HepG2 (cell line): ENCODE data around the gene FAM163A. TPM values are rescaled to one million over a fixed set of nuclear protein-coding genes. Genes with fewer than 3 reads are reported as not detected.

Experiments
- ATAC-seq: fragments of 200-7000 bp; cut with Tn5 transposase; 3 replicates; pipeline ENCODE4 v1.9.1; 2020; ENCODE audit warnings: mild to moderate bottlenecking, moderate library complexity
- BruUV-seq: library from RNA; stranded (reverse); fragments of 400-500 nt; replicated peaks from 2 replicates; lab custom pipeline; 2021; lab: Mats Ljungman, UMichigan
- CTCF ChIA-PET: fragments of 300-600 bp; formaldehyde crosslinking; extraction: SDS; loops from one replicate; lab custom pipeline; 2021; ENCODE audit warnings: low total read pairs, inconsistent platforms, low intra/inter-chr PET ratio; lab: Yijun Ruan, JAX
- POLR2A ChIA-PET: fragments of 350-600 bp; sonication (Branson Sonifier 250); formaldehyde crosslinking; loops from one replicate; lab custom pipeline; 2020; ENCODE audit warnings: antibody characterized with exemption, inconsistent platforms; lab: Yijun Ruan, JAX
- DNase-seq: peaks from one replicate; pipeline ENCODE4 v3.0.0-alpha.2; 2015; ENCODE audit warnings: low spot score
- FAIRE-seq: peaks from 3 replicates; lab custom pipeline; 2011; peaks lifted over from hg19 to GRCh38; lab: Jason Lieb, UNC
- H2AFZ ChIP-seq: one replicate; pipeline ENCODE4 v1.6.1; 2011; ENCODE audit warnings: low read length, inconsistent platforms
- H3K27ac ChIP-seq: fragments of 300-600 bp; 3 replicates; pipeline ENCODE4 v1.8.0; 2011; ENCODE audit warnings: mixed run types, mild to moderate bottlenecking, mixed read lengths, low read length, inconsistent platforms; ENCODE audit not compliant: insufficient read depth; ENCODE audit errors: extremely low read length
- H3K27me3 ChIP-seq, 2 experiments: fragments of 200-600 bp in 1 of 2; 2 replicates in 1 of 2; 3 replicates in 1 of 2; pipeline versions ENCODE4 v1.6.0 to v1.8.0; 2011; ENCODE audit warnings: low read length in 2 of 2, mild to moderate bottlenecking in 2 of 2, moderate library complexity in 2 of 2, inconsistent platforms in 1 of 2; ENCODE audit not compliant: insufficient read depth in 2 of 2, control insufficient read depth in 1 of 2
- H3K36me3 ChIP-seq, 2 experiments: fragments of 200-600 bp in 1 of 2; replicated peaks in 1 of 2; 2 replicates in 1 of 2; 3 replicates in 1 of 2; pipeline versions ENCODE4 v1.5.1 to v1.8.0; 2011; ENCODE audit warnings: low read length in 2 of 2, inconsistent platforms in 1 of 2; ENCODE audit not compliant: insufficient read depth in 2 of 2, control insufficient read depth in 1 of 2
- H3K4me1 ChIP-seq: 2 replicates; pipeline ENCODE4 v1.5.1; 2012; ENCODE audit warnings: low read length, inconsistent platforms; ENCODE audit not compliant: insufficient read depth
- H3K4me2 ChIP-seq: 2 replicates; pipeline ENCODE4 v1.6.0; 2011; ENCODE audit warnings: low read depth, low read length, inconsistent platforms
- H3K4me3 ChIP-seq, 3 experiments: fragments of 200-600 bp in 1 of 3; sonication (generic), shearing (Covaris generic) in 1 of 3; replicated peaks in 1 of 3; 2 replicates each; pipeline ENCODE4 v1.5.1; 2011 to 2016; ENCODE audit warnings: low read length in 3 of 3, inconsistent platforms in 2 of 3, low read depth in 2 of 3, mild to moderate bottlenecking in 2 of 3, control low read depth in 1 of 3, mixed read lengths in 1 of 3; ENCODE audit not compliant: insufficient read depth in 1 of 3
- H3K79me2 ChIP-seq: one replicate; pipeline ENCODE4 v1.6.1; 2011; ENCODE audit warnings: low read length, inconsistent platforms; ENCODE audit not compliant: insufficient read depth
- H3K9ac ChIP-seq: 2 replicates; pipeline ENCODE4 v1.6.0; 2011; ENCODE audit warnings: mild to moderate bottlenecking, low read depth, low read length, inconsistent platforms; ENCODE audit not compliant: insufficient read depth
- H3K9me3 ChIP-seq: 2 replicates; pipeline ENCODE4 v1.5.1; 2012; ENCODE audit warnings: mild to moderate bottlenecking, low read length
- H4K20me1 ChIP-seq: 2 replicates; pipeline ENCODE4 v1.6.0; 2011; ENCODE audit warnings: inconsistent platforms, mild to moderate bottlenecking, low read length, moderate library complexity; ENCODE audit not compliant: insufficient read depth
- AKAP8 ChIP-seq: sonication (generic); formaldehyde crosslinking; IDR thresholded peaks from 2 replicates; pipeline ENCODE4 v1.5.1; 2020; ENCODE audit warnings: mild to moderate bottlenecking, missing genetic modification reagents
- DPF2 ChIP-seq: sonication (generic); formaldehyde crosslinking; IDR thresholded peaks from 2 replicates; pipeline ENCODE4 v1.4.0; 2020; ENCODE audit warnings: mild to moderate bottlenecking, low read depth, missing genetic modification reagents, borderline replicate concordance
- FOXM1 ChIP-seq: sonication (generic); formaldehyde crosslinking; IDR thresholded peaks from 2 replicates; pipeline ENCODE4 v1.5.0; 2020; ENCODE audit warnings: missing genetic modification reagents
- HMG20A ChIP-seq: IDR thresholded peaks from 2 replicates; pipeline ENCODE4 v1.6.1; 2016; ENCODE audit warnings: borderline replicate concordance
- KIAA2018 ChIP-seq: sonication (generic); formaldehyde crosslinking; IDR thresholded peaks from 2 replicates; pipeline ENCODE4 v1.5.0; 2020; ENCODE audit warnings: mild to moderate bottlenecking, missing genetic modification reagents, borderline replicate concordance
- NKX3-1 ChIP-seq: sonication (generic); formaldehyde crosslinking; IDR thresholded peaks from 2 replicates; pipeline ENCODE4 v1.5.0; 2020; ENCODE audit warnings: missing genetic modification reagents
- NR2F2 ChIP-seq: IDR thresholded peaks from 2 replicates; pipeline ENCODE4 v1.6.1; 2012; ENCODE audit warnings: low read depth, inconsistent platforms, borderline replicate concordance
- RFXAP ChIP-seq: sonication (generic); formaldehyde crosslinking; IDR thresholded peaks from 2 replicates; pipeline ENCODE4 v1.4.0; 2020; ENCODE audit warnings: missing genetic modification reagents, borderline replicate concordance
- SMAD9 ChIP-seq: sonication (generic); formaldehyde crosslinking; IDR thresholded peaks from 2 replicates; pipeline ENCODE4 v1.5.1; 2020; ENCODE audit warnings: mild to moderate bottlenecking, missing genetic modification reagents
- SMYD3 ChIP-seq: sonication (generic); formaldehyde crosslinking; IDR thresholded peaks from 2 replicates; pipeline ENCODE4 v1.8.1; 2023; ENCODE audit warnings: mild to moderate bottlenecking, missing genetic modification reagents
- SYNCRIP ChIP-seq: fragments of 200-400 bp; formaldehyde crosslinking; IDR thresholded peaks from 2 replicates; pipeline ENCODE4 v1.6.1; 2018; ENCODE audit warnings: mild to moderate bottlenecking, low read depth, low read length; ENCODE audit not compliant: insufficient read depth
- TSC22D2 ChIP-seq: sonication (generic); formaldehyde crosslinking; IDR thresholded peaks from 2 replicates; pipeline ENCODE4 v1.5.1; 2020; ENCODE audit warnings: missing genetic modification reagents, mild to moderate bottlenecking, borderline replicate concordance
- ZNF703 ChIP-seq: sonication (generic); formaldehyde crosslinking; IDR thresholded peaks from 2 replicates; pipeline ENCODE4 v1.5.1; 2020; ENCODE audit warnings: missing genetic modification reagents, mild to moderate bottlenecking, moderate library complexity, borderline replicate concordance
- ZNF773 ChIP-seq: sonication (generic); formaldehyde crosslinking; IDR thresholded peaks from 2 replicates; pipeline ENCODE4 v1.4.0; 2020; ENCODE audit warnings: missing genetic modification reagents, borderline replicate concordance
- ZNF788 ChIP-seq: sonication (generic); formaldehyde crosslinking; IDR thresholded peaks from 2 replicates; pipeline ENCODE4 v1.5.0; 2020; ENCODE audit warnings: mild to moderate bottlenecking, missing genetic modification reagents, borderline replicate concordance
- ZNF879 ChIP-seq: sonication (generic); formaldehyde crosslinking; IDR thresholded peaks from 2 replicates; pipeline ENCODE4 v1.8.1; 2023; ENCODE audit warnings: missing genetic modification reagents
- WGBS: methylation state at CpG from one replicate; pipeline ENCODE4 v1.1.6; 2017; ENCODE audit warnings: low lambda C conversion rate; 5-methylcytosine and 5-hydroxymethylcytosine counted together
- in situ Hi-C: cut with HindIII; loops from 2 replicates; pipeline ENCODE4 v1.10.0; 2017; ENCODE audit warnings: low pct_unique_long_range_greater_than_20kb; ENCODE audit not compliant: extremely low pct_ligation_motif_present
- intact Hi-C: fragments of 100-400 bp; cut with micrococcal nuclease; formaldehyde crosslinking; loops from one replicate; pipeline ENCODE4 v1.10.0; 2022; ENCODE audit not compliant: unreplicated experiment
- polyA plus RNA-seq, 8 experiments: library from polyadenylated mRNA; depleted of rRNA in 3 of 8; stranded (reverse) in 7 of 8; unstranded in 1 of 8; fragments of >200 nt; fragmentation: Illumina TruSeq in 4 of 8; extraction: Trizol in 4 of 8; gene quantifications; 2 replicates each; pipeline versions ENCODE4 v1.2.1 to v1.2.3, GENCODE V29; 2011 to 2016; ENCODE audit warnings: low read depth in 4 of 8, missing spikeins in 1 of 8, mixed read lengths in 1 of 8; ENCODE audit not compliant: insufficient read depth in 1 of 8
- total RNA-seq, 5 experiments: library from RNA; depleted of rRNA; stranded (reverse); fragments of >200 nt; fragmentation: Illumina TruSeq; extraction: Trizol; gene quantifications; 2 replicates each; pipeline ENCODE4 v1.2.3, GENCODE V29; 2016; ENCODE audit warnings: low read depth in 1 of 5
- TF ChIP-seq, protein P1 (sequence below): sonication (generic); formaldehyde crosslinking; IDR thresholded peaks from 2 replicates; pipeline ENCODE4 v1.4.0; 2020; ENCODE audit warnings: missing genetic modification reagents

FAM163A gene
- total and polyA plus RNA-seq, 2 of the 13 experiments (the other 11 are each of a cell fraction or from before 2014, with no cell fraction given), result not detected

DNA sequence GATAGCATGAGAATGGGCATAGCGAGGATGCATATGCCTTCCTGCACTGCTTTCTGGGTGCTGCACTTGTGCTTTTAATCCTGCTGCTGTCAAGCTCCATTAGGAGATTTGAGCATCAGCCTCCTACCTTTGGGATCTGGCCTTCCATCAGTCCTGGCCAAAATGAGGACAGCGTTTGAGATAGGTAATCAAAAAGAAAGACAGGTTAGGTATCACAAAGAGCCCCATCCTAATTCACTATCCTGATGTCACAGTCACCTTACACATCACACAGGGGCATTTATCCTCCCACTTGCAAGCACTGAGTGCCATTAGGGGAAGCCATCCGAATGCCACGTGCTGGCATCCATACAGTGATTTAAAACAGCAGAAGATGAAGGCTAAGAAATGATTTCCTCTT is 13.2 kb upstream of the FAM163A start:
- no peak overlapping the region for H3K4me3 ChIP-seq
- 2% methylated on average over 4 of the region's 4 CpGs for WGBS
- no peak overlapping the region for H3K4me2 ChIP-seq
- FAIRE-seq, result no peak
- no peaks in the 10 kb centered on the region for H3K9me3 ChIP-seq
- TF ChIP-seq RFXAP (CRISPR knock-in tag), result no peak
- no peak for TF ChIP-seq KIAA2018 (CRISPR knock-in tag)
- no peak for TF ChIP-seq NR2F2
- no peak for TF ChIP-seq DPF2
- TF ChIP-seq TSC22D2 (CRISPR knock-in tag), result no peak
- no peak for TF ChIP-seq NKX3-1
- TF ChIP-seq ZNF773, result no peak
- TF ChIP-seq FOXM1 (CRISPR knock-in tag), result no peak
- no peak for TF ChIP-seq SMAD9 (CRISPR knock-in tag)
- TF ChIP-seq HMG20A, result no peak
- no peak for TF ChIP-seq AKAP8 (CRISPR knock-in tag)
- TF ChIP-seq ZNF703, result no peak
- TF ChIP-seq ZNF879 (CRISPR knock-in tag), result no peak
- TF ChIP-seq, protein P1, sequence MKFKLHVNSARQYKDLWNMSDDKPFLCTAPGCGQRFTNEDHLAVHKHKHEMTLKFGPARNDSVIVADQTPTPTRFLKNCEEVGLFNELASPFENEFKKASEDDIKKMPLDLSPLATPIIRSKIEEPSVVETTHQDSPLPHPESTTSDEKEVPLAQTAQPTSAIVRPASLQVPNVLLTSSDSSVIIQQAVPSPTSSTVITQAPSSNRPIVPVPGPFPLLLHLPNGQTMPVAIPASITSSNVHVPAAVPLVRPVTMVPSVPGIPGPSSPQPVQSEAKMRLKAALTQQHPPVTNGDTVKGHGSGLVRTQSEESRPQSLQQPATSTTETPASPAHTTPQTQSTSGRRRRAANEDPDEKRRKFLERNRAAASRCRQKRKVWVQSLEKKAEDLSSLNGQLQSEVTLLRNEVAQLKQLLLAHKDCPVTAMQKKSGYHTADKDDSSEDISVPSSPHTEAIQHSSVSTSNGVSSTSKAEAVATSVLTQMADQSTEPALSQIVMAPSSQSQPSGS (CRISPR knock-in tag), result no peak
- no peak for TF ChIP-seq SYNCRIP
- no peak for TF ChIP-seq SMYD3 (CRISPR knock-in tag)
- TF ChIP-seq ZNF788 (CRISPR knock-in tag), result no peak
- TF ChIP-seq, all 625 proteins: peak for 0
- H3K9ac ChIP-seq, result no peak overlapping the region
- H3K79me2 ChIP-seq, result no peaks in the 10 kb centered on the region
- H2AFZ ChIP-seq, result no peak overlapping the region
- no TSS peak for BruUV-seq
- no peaks in the 10 kb centered on the region for H4K20me1 ChIP-seq
- in situ Hi-C loops (no loop called here), intact Hi-C loops (no loop called here)
- CTCF ChIA-PET, result no interaction called here
- no peak for ATAC-seq
- POLR2A ChIA-PET, result no interaction called here
- DNase-seq, result no peak
- no peaks in the 10 kb centered on the region for H3K36me3 ChIP-seq
- peaks cover 0 to 22% of the 10 kb centered on the region in 2 experiments; a peak in 2 of 5 replicates for H3K27me3 ChIP-seq
- H3K27ac ChIP-seq, result no peak overlapping the region
- H3K4me1 ChIP-seq, result no peaks in the 10 kb centered on the region
